OCI-LY7 (cell line): Measurements from ENCODE around the gene SCCPDH. TPM values are rescaled to one million over a fixed set of nuclear protein-coding genes. Genes with fewer than 3 reads are reported as not detected.

Experiments
- Bru-seq: library from RNA; stranded (reverse); fragments of 400-500 nt; gene quantifications from one replicate; lab custom pipeline; 2021; lab: Mats Ljungman, UMichigan
- BruChase-seq, 2 experiments: library from RNA; stranded (reverse); fragments of 400-500 nt; gene quantifications; one replicate each; lab custom pipeline; 2021; lab: Mats Ljungman, UMichigan
- BruUV-seq: library from RNA; stranded (reverse); fragments of 400-500 nt; replicated peaks from 2 replicates; lab custom pipeline; 2021; lab: Mats Ljungman, UMichigan
- CTCF ChIA-PET: fragments of 300-600 bp; sonication (Branson Sonifier 250); formaldehyde crosslinking; loops from one replicate; lab custom pipeline; 2022; ENCODE audit warnings: antibody characterized with exemption; ENCODE audit not compliant: unreplicated experiment; lab: Charles Lee
- POLR2A ChIA-PET: fragments of 300-600 bp; sonication (Branson Sonifier 250); formaldehyde crosslinking; loops from one replicate; lab custom pipeline; 2022; ENCODE audit warnings: antibody characterized with exemption; lab: Charles Lee
- DNase-seq: peaks from one replicate; pipeline ENCODE4 v3.0.0-alpha.2; 2015; ENCODE audit warnings: low spot score
- H2AFZ ChIP-seq: fragments of 200-600 bp; sonication (generic), shearing (Covaris generic); 2 replicates; pipeline ENCODE4 v1.6.1; 2014; ENCODE audit warnings: mild to moderate bottlenecking, antibody characterized with exemption, low read length, moderate library complexity
- H3K27ac ChIP-seq: fragments of 200-600 bp; sonication (generic); 2 replicates; pipeline ENCODE4 v1.5.1; 2014; ENCODE audit warnings: mixed run types, low read depth, mild to moderate bottlenecking, moderate library complexity, low read length, inconsistent platforms; ENCODE audit not compliant: poor library complexity, severe bottlenecking
- H3K36me3 ChIP-seq: fragments of 200-600 bp; sonication (generic); 2 replicates; pipeline ENCODE4 v1.6.1; 2014; ENCODE audit warnings: mild to moderate bottlenecking, antibody characterized with exemption, low read length, moderate library complexity, mixed read lengths; ENCODE audit not compliant: insufficient read depth
- H3K4me1 ChIP-seq: fragments of 200-600 bp; sonication (generic); 2 replicates; pipeline ENCODE4 v1.5.1; 2014; ENCODE audit warnings: mild to moderate bottlenecking, low read length; ENCODE audit not compliant: insufficient read depth, poor library complexity, severe bottlenecking
- H3K4me2 ChIP-seq: fragments of 200-600 bp; sonication (generic); 2 replicates; pipeline ENCODE4 v1.6.1; 2014; ENCODE audit warnings: mild to moderate bottlenecking, low read length
- H3K4me3 ChIP-seq: fragments of 200-600 bp; sonication (generic); 2 replicates; pipeline ENCODE4 v1.5.1; 2014; ENCODE audit warnings: mild to moderate bottlenecking, low read depth, low read length; ENCODE audit not compliant: poor library complexity, severe bottlenecking
- H3K79me2 ChIP-seq: fragments of 200-600 bp; sonication (generic); 2 replicates; pipeline ENCODE4 v1.6.1; 2016; ENCODE audit warnings: low read depth, mild to moderate bottlenecking, low read length, moderate library complexity, mixed read lengths; ENCODE audit not compliant: insufficient read depth
- H3K9me2 ChIP-seq: fragments of 200-600 bp; sonication (generic); 2 replicates; pipeline ENCODE4 v1.6.1; 2016; ENCODE audit warnings: mild to moderate bottlenecking, low read length, mixed read lengths; ENCODE audit not compliant: insufficient read depth
- H3K9me3 ChIP-seq: fragments of 200-600 bp; sonication (generic); 2 replicates; pipeline ENCODE4 v1.6.1; 2014; ENCODE audit warnings: mild to moderate bottlenecking, mixed run types, low read length, mixed read lengths
- H4K20me1 ChIP-seq: fragments of 200-600 bp; sonication (generic); 2 replicates; pipeline ENCODE4 v1.6.1; 2014; ENCODE audit warnings: mild to moderate bottlenecking, antibody characterized with exemption, low read length, moderate library complexity, mixed read lengths; ENCODE audit not compliant: insufficient read depth
- CTCF ChIP-seq: fragments of 200-600 bp; sonication (generic); conservative IDR thresholded peaks from 2 replicates; pipeline ENCODE4 v1.5.1; 2014; ENCODE audit warnings: mild to moderate bottlenecking, antibody characterized with exemption, low read length, moderate library complexity, mixed read lengths
- EZH2phosphoT487 ChIP-seq: fragments of 200-600 bp; sonication (generic); IDR thresholded peaks from 2 replicates; pipeline ENCODE4 v1.6.1; 2018; ENCODE audit warnings: low read depth, borderline replicate concordance, mild to moderate bottlenecking, mixed run types, antibody characterized with exemption, low read length, moderate library complexity, mixed read lengths
- intact Hi-C: fragments of 100-400 bp; cut with micrococcal nuclease; formaldehyde crosslinking; loops from one replicate; pipeline ENCODE4 v1.10.0; 2022; ENCODE audit not compliant: unreplicated experiment
- long read RNA-seq: library from polyadenylated mRNA; stranded (forward); transcript quantifications from one replicate; pipeline ENCODE4 v2.0.0, GENCODE V29; 2022
- total RNA-seq, 2 experiments: library from RNA; depleted of rRNA in 1 of 2; stranded (reverse); fragments of >200 nt in 1 of 2; shearing (Covaris generic) in 1 of 2; gene quantifications; 2 replicates each; pipeline ENCODE4 v1.2.3, GENCODE V29; 2014 to 2022

Gene SCCPDH
- total RNA-seq (2014; rRNA removed; shearing (Covaris generic)): 1.8 and 1.9 TPM in 2 replicates
- total RNA-seq (2022): 12.1 and 12.2 TPM in 2 replicates
- Bru-seq, nascent RNA: percentile 51 among the genes with signal in this experiment
- BruChase-seq, experiment 1, labeled RNA remaining after a 6-hour chase: percentile 50 among the genes with signal in this experiment
- BruChase-seq, experiment 2, labeled RNA remaining after a 2-hour chase: percentile 46 among the genes with signal in this experiment
- long read RNA-seq, transcript SCCPDH-201 (12 exons, 2,503 nt): major isoform, 39 of 42 reads
- long read RNA-seq, partial matches to known transcripts: 1 of 42 reads
- long read RNA-seq, other reads (novel, unspliced or antisense): 2 of 42 reads

- peak; percentile 10 for DNase-seq
- intact Hi-C loops: no loop called here
These were observed at the start of gene SCCPDH for GRCh38 chr1:246724016-246724730. Gene SCCPDH, plus strand, starts transcription at chr1:246724409. Its CDS starts 14 bp downstream, at chr1:246724423.

GRCh38 chr1:246677842-246678241 is 46.4 kb upstream of the SCCPDH start:
- no TSS peak for BruUV-seq
- no peaks in the 10 kb centered on the region for H3K9me3 ChIP-seq
- intact Hi-C loops: no loop called here
- no peak for DNase-seq
- no peak overlapping the region for H3K27ac ChIP-seq
- TF ChIP-seq EZH2phosphoT487: no peak
- no peak for TF ChIP-seq CTCF
- no peak overlapping the region for H2AFZ ChIP-seq
- no peaks in the 10 kb centered on the region for H4K20me1 ChIP-seq
- no peaks in the 10 kb centered on the region for H3K4me1 ChIP-seq
- POLR2A ChIA-PET: interaction anchor here (0.6 kb wide), 1 partner anchor 122 kb away, joined by 3 read pairs; no protein-coding TSS in a partner anchor
- CTCF ChIA-PET: no interaction called here
- no peaks in the 10 kb centered on the region for H3K79me2 ChIP-seq
- no peak overlapping the region for H3K4me2 ChIP-seq
- no peak overlapping the region for H3K4me3 ChIP-seq
- no peaks in the 10 kb centered on the region for H3K9me2 ChIP-seq
- no peaks in the 10 kb centered on the region for H3K36me3 ChIP-seq

More at GRCh38 chr1:246724016-246724730, at the start of gene SCCPDH:
- CTCF ChIA-PET: interaction anchor here (0.6 kb wide), 1 partner anchor 43 kb away, joined by 3 read pairs; no protein-coding TSS in a partner anchor
- no peaks in the 10 kb centered on the region for H3K4me1 ChIP-seq
- no TSS peak for BruUV-seq
- peak within 1 kb of the TSS; percentile 67; the same call in 1 of the 2 replicates for H2AFZ ChIP-seq
- no peaks in the 10 kb centered on the region for H3K36me3 ChIP-seq
- POLR2A ChIA-PET: interaction anchor here (0.6 to 0.9 kb wide), 5 partner anchors 20 to 1471 kb away, joined by 3 to 6 read pairs (median 4); no protein-coding TSS in a partner anchor
- H3K4me3 ChIP-seq: peak within 1 kb of the TSS; percentile 64
- no peak for TF ChIP-seq CTCF
- TF ChIP-seq EZH2phosphoT487: no peak
- peak within 1 kb of the TSS; percentile 70; the same call in 1 of the 2 replicates for H3K4me2 ChIP-seq
- H3K79me2 ChIP-seq: no peaks in the 10 kb centered on the region
- no peaks in the 10 kb centered on the region for H3K9me2 ChIP-seq
- no peak within 1 kb of the TSS for H3K27ac ChIP-seq
- H3K9me3 ChIP-seq: 0 out of 2 replicates have a peak, but pooled peaks cover 4% of the 10 kb centered on the region
- H4K20me1 ChIP-seq: no peaks in the 10 kb centered on the region
